ENCODE data around the gene PGPEP1. TPM values are rescaled to one million over a fixed set of nuclear protein-coding genes. Genes with fewer than 3 reads are reported as not detected.

Gene PGPEP1
- total RNA-seq, 2 experiments from 2014 or later = 24.4 to 25.9 TPM

GRCh38 chr19:18384775-18385174, 44.4 kb downstream of the PGPEP1 start:
- H3K27me3 ChIP-seq (ENCODE audit: control insufficient read depth in 1 of 2, insufficient read depth in 2 of 2, low read length in 2 of 2) = peaks cover 39 to 42% of the 10 kb centered on the region in 2 experiments
- ATAC-seq (ENCODE audit: poor library complexity) (no peak), DNase-seq (no peak)
- H3K27ac Mint-ChIP-seq = no peak overlapping the region
- H3K4me1 Mint-ChIP-seq (ENCODE audit: low read depth) = peaks cover 12% of the 10 kb centered on the region
- H3K9me3 Mint-ChIP-seq = no peaks in the 10 kb centered on the region
- H3K4me3 ChIP-seq (ENCODE audit: low read length) = no peak overlapping the region
- H3K36me3 Mint-ChIP-seq (ENCODE audit: low read depth) = no peaks in the 10 kb centered on the region
- H3K9me3 ChIP-seq (ENCODE audit: control insufficient read depth in 1 of 2, insufficient read depth in 1 of 2, low read length in 2 of 2) = peaks cover 0 to 7% of the 10 kb centered on the region in 2 experiments
- H3K4me3 Mint-ChIP-seq = no peak overlapping the region
- TF ChIP-seq CTCF (IDR thresholded peaks at IDR 0.05) = no peak
- ChIA-PET CTCF (no interaction called here), POLR2A (no interaction called here)
- intact Hi-C loops (cut with DNase I, micrococcal nuclease) = no loop called here
- H3K4me1 ChIP-seq (ENCODE audit: insufficient read depth, low read length) = peaks cover 14% of the 10 kb centered on the region
- H3K27ac ChIP-seq (ENCODE audit: low read depth in 1 of 2, low read length in 2 of 2) = no peak overlapping the region
- no peaks in the 10 kb centered on the region for H3K36me3 ChIP-seq (ENCODE audit: insufficient read depth, low read length)
- H3K27me3 Mint-ChIP-seq = peaks cover 57% of the 10 kb centered on the region

GRCh38 chr19:18385359-18385674, 44.9 kb downstream of the PGPEP1 start:
- peaks cover 58% of the 10 kb centered on the region for H3K27me3 Mint-ChIP-seq
- no peak for TF ChIP-seq CTCF (IDR thresholded peaks at IDR 0.05)
- H3K4me3 ChIP-seq (ENCODE audit: low read length) = no peak overlapping the region
- H3K9me3 Mint-ChIP-seq = no peaks in the 10 kb centered on the region
- CTCF ChIA-PET = no interaction called here
- H3K4me1 ChIP-seq (ENCODE audit: insufficient read depth, low read length) = peaks cover 14% of the 10 kb centered on the region
- peaks cover 12% of the 10 kb centered on the region for H3K4me1 Mint-ChIP-seq (ENCODE audit: low read depth)
- no peak overlapping the region for H3K27ac ChIP-seq (ENCODE audit: low read depth in 1 of 2, low read length in 2 of 2)
- H3K36me3 Mint-ChIP-seq (ENCODE audit: low read depth) = no peaks in the 10 kb centered on the region
- peaks cover 39 to 42% of the 10 kb centered on the region in 2 experiments for H3K27me3 ChIP-seq (ENCODE audit: control insufficient read depth in 1 of 2, insufficient read depth in 2 of 2, low read length in 2 of 2)
- ATAC-seq (ENCODE audit: poor library complexity) = no peak
- no peak overlapping the region for H3K27ac Mint-ChIP-seq
- intact Hi-C loops (cut with DNase I, micrococcal nuclease) = no loop called here
- POLR2A ChIA-PET = no interaction called here
- no peak for DNase-seq
- H3K36me3 ChIP-seq (ENCODE audit: insufficient read depth, low read length) = no peaks in the 10 kb centered on the region
- H3K9me3 ChIP-seq (ENCODE audit: control insufficient read depth in 1 of 2, insufficient read depth in 1 of 2, low read length in 2 of 2) = peaks cover 0 to 7% of the 10 kb centered on the region in 2 experiments
- H3K4me3 Mint-ChIP-seq = no peak overlapping the region

- Mint-ChIP-seq H3K4me1 (ENCODE audit: low read depth) (peaks cover 12% of the 10 kb centered on the region), H3K27me3 (peaks cover 63% of the 10 kb centered on the region), H3K27ac (no peak within 1 kb of the TSS), H3K36me3 (ENCODE audit: low read depth) (no peaks in the 10 kb centered on the region), H3K9me3 (no peaks in the 10 kb centered on the region), H3K4me3 (peak within 1 kb of the TSS; percentile 25)
- no peak for TF ChIP-seq CTCF (IDR thresholded peaks at IDR 0.05)
- Histone ChIP-seq H3K9me3 (ENCODE audit: control insufficient read depth in 1 of 2, insufficient read depth in 1 of 2, low read length in 2 of 2) (peaks cover 0 to 7% of the 10 kb centered on the region in 2 experiments), H3K27me3 (ENCODE audit: control insufficient read depth in 1 of 2, insufficient read depth in 2 of 2, low read length in 2 of 2) (peaks cover 39 to 42% of the 10 kb centered on the region in 2 experiments), H3K36me3 (ENCODE audit: insufficient read depth, low read length) (no peaks in the 10 kb centered on the region), H3K4me1 (ENCODE audit: insufficient read depth, low read length) (peaks cover 14% of the 10 kb centered on the region), H3K4me3 (ENCODE audit: low read length) (no peak within 1 kb of the TSS), H3K27ac (ENCODE audit: low read depth in 1 of 2, low read length in 2 of 2) (no peak within 1 kb of the TSS)
- peak in 7 of 14 experiments; percentile 3 to 60 (median 38) for DNase-seq
- CTCF ChIA-PET = no interaction called here
- no peak for ATAC-seq (ENCODE audit: poor library complexity)
- intact Hi-C loops (cut with DNase I, micrococcal nuclease) = no loop called here
- POLR2A ChIA-PET = no interaction called here
Measured at GRCh38 chr19:18385675-18386542, 45.5 kb downstream of the PGPEP1 start, which contains the start of gene GDF15. Gene GDF15, plus strand, starts transcription at chr19:18386158. Its CDS starts 32 bp downstream, at chr19:18386190.
